GM19324 (cell line): ENCODE data around the gene POP5.
"Not testable (repeated sequence)": the region's sequence is repeated elsewhere in the genome, so short reads cannot be mapped to it uniquely, and the experiment has no call there.

Experiments used
- ATAC-seq: cut with Tn5 transposase; IDR thresholded peaks from one replicate; pipeline ENCODE4 v1.9.1; 2021; ENCODE audit warnings: mild to moderate bottlenecking, moderate library complexity; ENCODE audit not compliant: unreplicated experiment, low FRiP score

Gene POP5, protein sequence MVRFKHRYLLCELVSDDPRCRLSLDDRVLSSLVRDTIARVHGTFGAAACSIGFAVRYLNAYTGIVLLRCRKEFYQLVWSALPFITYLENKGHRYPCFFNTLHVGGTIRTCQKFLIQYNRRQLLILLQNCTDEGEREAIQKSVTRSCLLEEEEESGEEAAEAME

DNA sequence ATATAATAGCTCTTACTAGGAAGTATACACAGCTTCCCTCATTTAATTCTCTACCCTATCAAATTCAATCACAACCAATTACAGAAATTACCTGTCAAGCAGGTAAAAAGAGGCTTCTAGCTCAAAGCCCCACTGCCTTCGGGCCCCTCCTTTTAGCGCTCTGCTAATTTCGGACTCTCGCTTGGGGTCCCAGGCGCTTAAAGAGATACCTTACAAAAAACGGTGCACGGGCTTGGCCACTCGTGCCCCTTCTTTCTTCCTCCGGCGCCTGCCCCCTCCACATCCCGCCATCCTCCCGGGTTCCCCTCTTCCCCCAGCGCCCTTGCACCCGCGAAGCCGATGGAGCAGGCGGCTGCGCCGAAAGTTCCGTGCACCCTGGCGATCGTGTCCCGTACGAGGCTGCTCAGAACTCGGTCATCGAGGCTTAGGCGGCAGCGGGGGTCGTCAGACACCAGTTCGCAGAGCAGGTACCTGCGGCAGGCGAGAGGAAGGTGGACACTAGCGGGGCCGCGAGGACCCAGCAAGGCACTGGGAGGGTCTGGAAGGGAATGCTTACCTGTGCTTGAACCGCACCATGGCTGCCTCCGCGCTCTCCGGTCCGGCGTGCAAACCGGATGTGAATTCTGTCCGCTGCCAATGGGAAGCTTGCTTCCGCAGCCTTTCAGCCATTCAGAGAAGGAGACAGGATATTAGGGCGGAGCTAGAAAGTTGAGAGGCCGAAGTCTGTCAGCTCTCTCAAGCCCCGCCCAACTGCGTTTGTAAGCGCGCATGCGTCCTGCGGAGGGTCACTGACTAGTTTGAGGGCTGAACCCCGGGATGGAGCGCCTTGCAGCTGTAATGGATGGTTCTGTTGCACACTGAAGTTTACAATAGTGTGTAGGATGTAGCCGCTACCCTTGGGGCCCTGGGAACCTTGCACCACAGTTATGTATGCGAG lies at the start of gene POP5:
Gene POP5 (minus strand): TSS at position 616 of the 937 bp plus-strand sequence. CDS start 40 bp downstream, at position 576.
- peak; percentile 93 for ATAC-seq

DNA sequence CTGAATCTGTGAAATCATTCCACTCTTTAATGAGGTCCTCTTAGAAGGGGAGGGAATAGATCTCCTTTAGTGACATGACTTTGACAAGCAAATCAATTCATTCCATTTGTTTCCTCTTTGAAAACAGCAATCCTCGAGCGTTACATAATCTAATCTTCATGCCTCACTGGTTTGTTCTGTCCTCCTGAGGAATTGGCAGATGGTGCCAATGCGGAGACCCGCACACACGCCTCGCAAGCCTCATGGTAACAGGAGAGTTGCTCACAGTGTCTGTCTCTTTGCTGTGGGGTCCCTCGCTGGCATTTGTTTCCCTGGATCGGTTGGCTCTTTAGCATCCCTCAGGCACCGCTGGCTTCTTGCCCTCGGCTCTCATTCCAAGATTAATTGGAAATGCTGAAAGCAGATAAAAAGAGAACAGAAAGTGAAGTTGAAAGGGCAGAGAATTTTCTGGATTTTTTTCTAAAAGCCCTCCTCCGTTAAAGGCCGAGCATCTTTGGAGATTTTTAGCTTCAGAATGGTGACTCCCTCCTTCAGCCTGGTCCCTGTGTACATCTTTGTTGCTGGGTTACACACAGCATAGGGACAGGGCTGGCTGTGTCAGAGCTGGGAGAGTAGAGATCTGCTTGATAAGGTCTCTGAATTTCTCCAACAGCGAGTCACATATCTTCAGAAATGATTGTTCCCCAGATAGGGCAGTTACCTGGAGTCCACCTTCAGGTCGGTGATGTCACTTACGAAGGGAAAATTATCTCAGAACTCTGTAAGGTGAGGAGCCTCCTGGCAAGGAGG lies 49.1 kb upstream of the POP5 start:
- no peak for ATAC-seq

DNA sequence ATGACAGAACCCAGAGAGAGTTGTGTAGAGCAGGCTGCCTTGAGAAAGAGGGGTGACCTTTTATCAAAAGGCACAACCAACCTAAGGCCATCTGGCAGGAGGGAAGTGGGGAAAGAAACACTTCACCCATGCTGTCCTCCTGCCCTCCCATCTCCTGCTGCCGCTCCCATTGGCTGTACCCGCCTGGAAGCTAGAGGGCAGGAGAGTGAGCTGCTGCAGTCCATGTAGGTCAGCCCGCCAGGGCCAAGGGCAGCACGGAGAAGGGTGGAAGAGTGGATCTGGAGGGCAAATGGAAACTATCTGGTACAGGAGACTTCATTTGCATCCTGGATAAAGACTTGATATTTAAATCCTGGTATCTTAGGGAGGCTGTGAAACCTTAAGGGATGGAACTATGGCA lies 47.7 kb upstream of the POP5 start:
- no peak for ATAC-seq

DNA sequence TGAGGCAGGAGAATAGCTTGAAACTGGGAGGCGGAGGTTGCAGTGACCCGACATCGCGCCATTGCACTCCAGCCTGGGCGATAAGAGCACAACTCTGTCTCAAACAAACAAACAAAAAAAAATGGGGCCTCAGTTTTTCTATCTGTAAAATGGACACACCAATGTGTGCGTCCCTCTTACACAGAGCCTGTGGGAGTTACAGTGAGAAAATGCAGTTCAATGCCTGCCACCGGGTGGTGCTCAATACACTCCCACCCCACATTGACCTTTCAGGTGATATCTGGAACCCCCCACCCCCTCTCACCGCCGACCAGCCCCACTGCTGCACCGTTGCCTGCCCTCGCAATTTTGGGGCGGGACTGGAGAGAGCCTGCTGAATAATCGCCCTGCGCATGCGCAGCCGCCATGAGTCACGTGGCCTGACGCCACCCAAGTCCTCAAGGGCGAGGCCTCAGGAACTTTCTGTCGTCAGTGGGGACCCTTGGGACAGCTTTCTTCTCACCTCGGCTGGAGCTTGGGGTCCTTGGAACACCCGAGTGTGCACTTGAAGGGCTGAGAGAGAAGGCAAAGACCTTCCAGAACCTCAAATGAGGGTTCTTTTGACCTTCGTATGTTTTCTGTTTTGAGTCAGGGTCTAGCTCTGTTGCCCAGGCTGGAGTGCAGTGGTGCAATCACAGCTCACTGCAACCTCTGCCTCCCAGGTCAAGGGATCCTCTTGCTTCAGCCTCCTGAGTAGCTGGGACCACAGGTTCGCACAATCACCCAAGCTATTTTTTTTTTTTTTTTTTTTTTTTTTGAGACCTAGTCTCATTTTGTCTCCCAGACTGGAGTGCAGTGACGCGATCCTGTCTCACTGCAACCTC lies 44.6 kb upstream of the POP5 start:
- ATAC-seq = no peak

DNA sequence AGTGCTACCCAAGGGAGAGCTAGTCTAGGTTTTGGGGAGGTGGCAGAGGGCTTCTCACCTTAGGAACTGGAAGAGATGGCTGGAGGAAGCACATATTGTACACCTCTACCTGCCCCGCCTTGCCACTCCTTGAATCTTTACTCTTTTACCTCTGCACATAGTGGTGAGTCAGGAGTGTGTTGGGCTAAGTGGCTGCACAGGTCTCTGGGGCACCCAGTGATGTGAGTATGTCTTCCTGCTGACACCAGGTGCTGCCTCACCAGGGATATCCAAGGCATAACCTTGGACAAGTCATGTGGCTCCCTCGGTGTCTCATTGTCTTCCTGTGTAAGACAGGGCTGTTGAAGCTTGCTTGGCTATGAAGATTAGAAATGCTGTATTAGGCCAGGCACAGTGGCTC lies 39.4 kb upstream of the POP5 start:
- ATAC-seq = no peak

DNA sequence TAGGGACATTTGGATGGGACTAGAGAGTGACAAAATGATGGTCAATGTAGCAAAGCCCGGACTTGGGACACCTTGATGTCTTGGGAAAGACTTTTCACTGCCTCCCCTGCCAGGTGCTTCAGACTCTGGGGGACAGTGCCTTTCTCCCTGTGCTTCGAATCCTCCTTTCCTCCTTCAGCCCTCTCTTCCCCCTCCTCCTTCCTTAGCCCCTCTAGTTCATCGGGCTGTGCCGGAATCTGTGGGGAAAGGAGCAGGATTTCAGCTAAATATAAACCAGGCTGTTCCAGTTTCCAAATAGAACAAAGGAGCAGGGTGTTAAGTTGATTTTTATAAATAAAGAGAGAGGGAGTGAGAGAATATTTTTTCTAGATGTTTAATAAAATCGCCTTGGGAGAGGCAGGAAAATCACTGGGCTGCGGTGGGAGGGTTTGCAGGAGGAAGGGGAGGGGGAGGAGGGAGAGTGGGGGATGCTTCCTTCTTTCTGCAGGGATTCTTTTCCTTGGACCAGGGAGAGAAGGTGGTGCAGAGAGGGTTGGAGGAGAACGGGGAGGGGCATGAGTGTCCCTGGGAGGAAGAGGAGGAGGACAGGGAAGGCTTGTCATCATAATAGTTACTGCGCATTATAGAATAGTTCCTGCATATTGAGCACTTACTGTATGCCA lies 37.9 kb upstream of the POP5 start:
- ATAC-seq = no peak

DNA sequence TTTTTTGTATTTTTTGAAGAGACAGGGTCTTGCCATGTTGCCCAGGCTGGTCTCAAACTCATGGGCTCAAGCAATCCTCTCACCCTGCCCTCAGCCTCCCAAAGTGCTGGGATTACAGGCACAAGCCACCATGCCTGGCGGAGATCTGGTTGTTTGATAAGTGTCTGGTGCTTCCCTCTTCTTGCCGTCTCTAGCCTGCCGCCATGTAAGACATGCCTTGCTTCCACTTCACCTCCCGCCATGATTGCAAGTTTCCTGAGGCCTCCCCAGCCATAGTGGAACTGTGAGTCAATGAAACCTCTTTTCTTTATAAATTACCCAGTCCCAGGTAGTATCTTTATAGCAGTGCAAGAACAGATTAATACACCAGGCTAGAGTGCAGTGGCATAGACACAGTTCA lies 36.6 kb upstream of the POP5 start:
- ATAC-seq = not testable (repeated sequence)

DNA sequence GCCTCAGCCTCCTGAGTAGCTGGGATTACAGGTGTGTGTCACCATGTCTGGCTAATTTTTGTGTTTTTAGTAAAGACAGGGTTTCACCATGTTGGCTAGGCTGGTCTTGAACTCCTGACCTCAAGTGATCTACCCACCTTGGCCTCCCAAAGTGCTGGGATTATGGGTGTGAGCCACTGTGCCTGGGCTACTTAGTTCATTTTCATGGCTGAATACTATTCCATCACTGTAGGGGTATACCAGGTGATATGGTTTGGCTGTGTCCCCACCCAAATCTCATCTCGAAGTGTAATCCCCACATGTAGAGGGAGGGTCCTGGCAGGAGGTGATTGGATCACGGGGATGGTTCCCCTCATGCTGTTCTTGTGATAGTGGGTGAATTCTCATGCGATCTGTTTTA lies 36.0 kb upstream of the POP5 start:
- ATAC-seq = not testable (repeated sequence)

DNA sequence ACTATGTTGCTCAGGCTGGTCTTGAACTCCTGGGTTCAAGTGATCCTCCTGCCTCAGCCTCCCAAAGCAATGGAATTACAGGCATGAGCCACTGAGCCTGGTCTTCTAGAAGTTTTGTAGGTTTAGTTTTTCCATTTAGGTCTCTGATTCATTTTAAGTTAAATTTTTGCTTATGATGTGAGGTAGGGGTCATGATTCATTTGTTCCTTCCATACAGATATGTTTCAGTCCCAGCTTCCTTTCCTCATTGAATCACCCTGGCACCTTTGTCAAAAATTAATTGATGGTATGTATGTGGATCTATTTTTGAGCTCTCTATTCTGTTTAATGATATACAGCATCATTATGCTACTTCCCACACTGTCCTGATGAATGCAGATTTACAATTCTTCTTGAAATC lies 33.6 kb upstream of the POP5 start:
- no peak for ATAC-seq

DNA sequence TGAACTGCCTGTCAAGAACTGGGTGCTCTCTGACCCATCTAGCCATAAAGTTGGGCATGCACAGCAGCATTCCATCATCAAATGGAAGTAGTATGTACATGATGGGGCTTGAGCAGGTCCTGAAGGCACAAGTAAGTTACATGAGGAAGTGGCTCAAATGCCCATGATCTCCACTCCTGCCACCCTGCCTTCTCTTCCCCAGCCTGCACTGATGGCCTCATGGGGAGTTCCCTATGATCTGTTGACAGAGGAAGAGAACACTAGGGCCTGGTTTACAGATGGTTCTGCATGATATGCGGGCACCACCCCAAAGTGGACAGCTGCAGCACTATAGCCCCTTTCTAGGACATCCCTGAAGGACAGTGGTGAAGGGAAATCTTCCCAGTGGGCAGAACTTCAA lies 30.3 kb upstream of the POP5 start:
- not testable (repeated sequence) for ATAC-seq

DNA sequence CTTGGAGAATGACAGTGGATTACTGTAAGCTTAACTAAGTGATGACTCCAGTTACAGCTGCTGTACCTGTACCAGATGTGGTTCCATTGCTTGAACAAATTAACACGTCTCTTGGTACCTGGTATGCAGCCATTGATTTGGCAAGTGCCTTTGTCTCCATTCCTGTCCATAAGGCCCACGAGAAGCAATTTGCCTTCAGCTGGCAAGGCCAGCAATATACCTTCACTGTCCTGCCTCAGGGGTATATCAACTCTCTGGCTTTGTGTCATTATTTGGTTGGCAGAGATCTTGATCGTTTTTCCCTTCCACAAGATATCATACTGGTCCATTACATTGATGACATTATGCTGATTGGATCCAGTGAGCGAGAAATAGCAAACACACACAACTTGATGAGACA lies 29.4 kb upstream of the POP5 start:
- no peak for ATAC-seq

DNA sequence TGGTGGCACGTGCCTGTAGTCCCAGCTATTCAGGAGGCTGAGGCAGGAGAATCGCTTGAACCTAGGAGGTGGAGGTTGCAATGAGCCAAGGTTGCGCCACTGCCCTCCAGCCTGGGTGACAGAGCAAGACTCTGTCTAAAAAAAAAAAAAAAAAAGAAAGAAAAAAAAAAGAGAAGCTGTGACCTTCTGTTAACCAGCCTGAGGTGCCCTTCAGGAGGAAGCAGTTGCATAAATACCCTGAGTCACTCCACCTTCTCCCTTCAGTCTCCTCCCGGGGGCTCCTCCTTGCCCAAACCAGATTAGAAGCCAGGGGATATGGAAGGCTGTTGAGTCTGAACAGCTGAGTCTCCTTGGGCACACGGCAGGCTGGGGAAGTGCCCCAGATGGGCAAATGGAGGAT lies 21.2 kb upstream of the POP5 start:
- ATAC-seq = not testable (repeated sequence)

DNA sequence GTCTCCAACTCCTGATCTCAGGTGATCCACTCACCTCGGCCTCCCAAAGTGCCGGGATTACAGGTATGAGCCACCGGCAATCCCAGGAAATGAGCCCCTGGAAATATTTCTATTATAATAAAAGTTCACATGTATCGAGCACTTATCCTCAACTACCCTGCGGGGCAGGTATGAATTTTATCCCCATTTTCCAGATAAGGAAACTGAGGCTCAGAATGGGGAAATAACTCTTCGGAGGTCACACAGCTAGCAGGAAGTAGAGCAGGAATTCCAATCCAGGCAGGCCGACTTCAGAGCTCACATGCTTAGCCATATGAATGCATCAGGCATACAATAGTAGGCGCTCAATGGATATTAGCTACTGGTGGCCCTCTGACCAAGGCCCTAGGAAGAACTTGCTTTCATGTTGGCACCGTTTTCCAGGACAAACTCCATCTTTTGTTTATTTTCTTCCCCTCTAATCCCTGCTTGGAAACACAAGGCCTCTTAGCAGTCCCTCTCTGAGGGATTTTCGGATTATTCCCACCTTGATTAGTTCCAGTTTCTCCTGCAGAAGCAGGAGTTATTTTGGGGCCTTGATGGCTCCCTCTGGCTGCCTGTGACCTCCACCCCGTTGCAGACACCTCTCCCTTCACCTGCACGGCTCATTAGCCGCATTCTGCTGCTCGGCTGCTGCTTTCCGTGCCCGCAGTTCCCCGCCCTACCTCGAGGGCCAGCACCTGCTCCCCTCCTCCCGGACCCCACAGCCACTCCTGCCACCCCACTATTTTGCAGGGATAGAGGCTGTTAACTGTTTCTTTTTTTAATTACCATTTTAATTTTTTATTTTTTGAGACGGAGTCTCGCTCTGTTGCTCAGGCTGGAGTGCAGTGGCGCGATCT lies 18.7 kb upstream of the POP5 start:
- no peak for ATAC-seq

DNA sequence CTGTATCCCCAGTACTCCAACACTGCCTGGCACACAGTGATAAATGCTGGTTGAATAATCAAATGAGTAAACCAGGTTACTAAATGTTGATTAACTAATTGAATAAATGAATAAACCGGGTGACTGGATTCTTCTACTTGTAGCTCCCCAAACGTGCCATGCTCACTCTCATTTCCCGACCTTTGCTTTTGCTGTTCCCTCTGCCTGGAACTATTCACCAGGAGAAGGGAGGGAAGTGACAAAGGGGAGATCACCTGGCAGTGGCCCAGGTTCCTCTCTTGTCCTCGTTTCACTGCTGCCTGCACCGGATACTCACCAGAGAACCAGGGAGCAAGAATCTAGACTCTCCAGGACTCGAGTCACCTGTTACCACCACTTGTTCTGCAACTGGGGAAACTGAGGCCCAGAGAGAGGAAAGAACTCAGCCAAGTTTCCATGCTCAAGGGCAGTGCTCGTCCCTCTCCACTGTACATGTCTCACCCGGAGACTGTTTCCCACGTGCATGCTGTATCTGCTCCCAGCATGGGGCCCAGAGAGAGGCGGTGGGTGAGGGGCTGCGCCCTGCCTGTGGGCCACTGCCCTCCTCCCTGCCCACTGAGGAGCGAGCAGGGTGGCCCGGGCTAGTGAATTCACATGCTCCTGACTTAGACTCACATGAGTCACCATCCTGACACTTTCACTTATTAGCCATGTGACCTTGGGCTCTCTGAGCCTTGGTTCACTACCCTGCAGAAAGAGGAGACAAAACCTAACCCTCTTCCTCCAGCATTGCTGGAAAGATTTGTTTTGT lies 17.7 kb upstream of the POP5 start:
- no peak for ATAC-seq

DNA sequence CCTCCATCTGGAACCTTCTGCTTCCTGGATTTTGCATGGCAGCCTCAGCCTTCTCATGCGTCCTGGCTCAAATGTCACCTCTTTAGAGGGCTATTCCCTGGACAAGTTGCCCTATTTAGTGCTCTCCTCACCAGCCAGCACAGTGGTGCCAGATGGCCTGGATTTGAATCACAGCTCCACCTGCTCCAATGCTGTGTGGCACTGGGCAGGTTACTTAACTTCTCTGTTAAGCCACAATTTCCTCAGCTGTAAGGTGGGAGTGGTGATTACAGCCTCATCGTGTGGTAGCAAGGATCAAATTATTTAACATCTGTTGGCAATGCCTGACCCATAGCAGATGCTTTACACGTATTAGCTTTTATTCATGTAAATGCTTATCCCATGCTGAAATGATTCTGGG lies 16.7 kb upstream of the POP5 start:
- no peak for ATAC-seq

DNA sequence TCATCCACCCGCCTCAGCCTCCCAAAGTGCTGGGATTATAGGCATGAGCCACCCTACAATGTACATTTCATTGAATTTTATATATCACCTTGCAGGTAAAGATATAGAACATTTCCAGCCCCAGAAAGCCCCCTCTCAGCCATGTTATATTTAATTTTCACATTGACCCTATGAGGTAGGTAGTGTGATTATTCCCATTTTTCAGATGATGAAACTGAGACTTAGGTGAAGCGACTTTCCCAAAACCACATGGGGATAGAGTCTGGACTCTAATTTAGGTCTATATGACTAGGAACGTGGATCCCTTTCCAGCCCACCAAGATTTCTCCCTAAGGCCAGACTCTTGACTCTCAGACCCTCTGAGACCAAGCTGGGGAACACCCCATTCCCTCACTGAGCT lies 15.7 kb upstream of the POP5 start:
- ATAC-seq = no peak

DNA sequence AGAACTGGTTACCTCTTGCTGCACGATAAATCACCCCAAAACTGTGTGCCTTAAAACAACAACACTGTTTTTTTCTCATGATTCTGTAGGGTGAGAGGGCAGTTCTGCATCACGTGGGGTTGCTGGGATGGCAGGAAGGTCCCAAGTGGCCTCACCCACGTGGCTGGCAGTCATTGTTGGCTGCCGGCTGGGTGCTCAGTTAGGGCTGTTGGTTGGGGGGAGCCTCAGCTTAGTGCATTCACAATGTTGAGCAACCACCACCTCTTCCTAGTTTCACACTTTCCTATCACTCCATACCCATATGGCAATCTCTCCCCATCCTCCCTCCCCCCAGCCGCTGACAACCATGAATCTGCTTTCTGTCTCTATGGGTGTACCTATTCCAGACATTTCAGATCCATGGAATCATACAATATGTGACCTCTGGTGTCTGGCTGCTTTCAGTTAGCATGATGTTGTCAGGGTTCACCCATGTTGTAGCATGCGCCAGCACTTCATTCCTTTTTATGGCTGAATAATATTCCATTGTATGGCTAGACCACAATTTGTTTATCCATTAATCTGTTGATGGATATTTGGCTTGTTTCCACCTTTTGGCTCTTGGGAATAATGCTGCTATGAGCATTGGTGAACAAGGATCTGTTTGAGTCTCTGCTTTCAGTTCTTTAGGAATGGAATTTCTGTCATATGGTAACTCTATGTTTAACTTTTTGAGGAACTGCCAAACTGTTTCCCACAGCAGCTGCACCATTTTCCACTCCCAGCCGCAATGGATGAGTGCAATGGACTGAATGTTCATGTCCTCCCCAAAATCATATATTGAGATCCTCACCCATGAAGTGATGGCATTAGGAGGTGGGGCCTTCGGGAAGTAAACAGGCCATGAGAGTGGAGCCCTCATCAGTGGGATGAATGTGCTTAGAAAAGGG lies 11.2 kb upstream of the POP5 start:
- ATAC-seq = no peak
